HG03442 (cell line): ENCODE data around the gene MCFD2.
A peak's percentile ranks its signal among the peaks of the same experiment; 100 is the strongest.

Experiments used
- ATAC-seq: cut with Tn5 transposase; IDR thresholded peaks from one replicate; pipeline ENCODE4 v1.9.1; 2021; ENCODE audit warnings: mild to moderate bottlenecking, moderate library complexity; ENCODE audit not compliant: unreplicated experiment

The MCFD2 gene

GRCh38 chr2:46915281-46915810 is at the start of gene MCFD2:
Gene MCFD2 (minus strand): TSS chr2:46915806. CDS start chr2:46909171, 6,635 bp downstream.
- peak; percentile 18 for ATAC-seq

- no peak for ATAC-seq
Observed at GRCh38 chr2:46964835-46965560, 49.4 kb upstream of the MCFD2 start.

GRCh38 chr2:46963941-46964673 is 48.5 kb upstream of the MCFD2 start:
- ATAC-seq, result no peak

GRCh38 chr2:46963210-46963609 is 47.6 kb upstream of the MCFD2 start:
- no peak for ATAC-seq

GRCh38 chr2:46962751-46963150 is 47.1 kb upstream of the MCFD2 start:
- ATAC-seq, result no peak

- ATAC-seq, result no peak
Observed at GRCh38 chr2:46960618-46961017, 45.0 kb upstream of the MCFD2 start.

- ATAC-seq, result no peak
Observed at GRCh38 chr2:46958431-46959017, 42.9 kb upstream of the MCFD2 start.

GRCh38 chr2:46956981-46957531 is 41.5 kb upstream of the MCFD2 start:
- no peak for ATAC-seq

- ATAC-seq, result no peak
Observed at GRCh38 chr2:46955764-46956163, 40.2 kb upstream of the MCFD2 start.

- no peak for ATAC-seq
Observed at GRCh38 chr2:46954951-46955571, 39.5 kb upstream of the MCFD2 start.

GRCh38 chr2:46952171-46952570 is 36.6 kb upstream of the MCFD2 start:
- ATAC-seq, result no peak

- no peak for ATAC-seq
Observed at GRCh38 chr2:46951290-46952064, 35.9 kb upstream of the MCFD2 start.

GRCh38 chr2:46950314-46950713 is 34.7 kb upstream of the MCFD2 start:
- ATAC-seq, result no peak

GRCh38 chr2:46947841-46948240 is 32.2 kb upstream of the MCFD2 start:
- no peak for ATAC-seq

GRCh38 chr2:46945671-46946070 is 30.1 kb upstream of the MCFD2 start:
- ATAC-seq, result no peak

GRCh38 chr2:46943881-46944798 is 28.5 kb upstream of the MCFD2 start:
- ATAC-seq, result peak; percentile 45

- no peak for ATAC-seq
Observed at GRCh38 chr2:46942891-46943626, 27.5 kb upstream of the MCFD2 start.

- peak; percentile 33 for ATAC-seq
Observed at GRCh38 chr2:46942143-46942526, 26.5 kb upstream of the MCFD2 start.
